Neural cell (in vitro differentiated cells): ENCODE measurements around the gene ZDHHC23. TPM values are rescaled to one million over a fixed set of nuclear protein-coding genes. Genes with fewer than 3 reads are reported as not detected.

Source experiments
- H2AFZ ChIP-seq: fragments of 200-600, 300-800 bp; sonication (generic), shearing (Covaris generic); 2 replicates; pipeline ENCODE4 v1.6.0; 2014; ENCODE audit warnings: low read depth, mild to moderate bottlenecking, antibody characterized with exemption, low read length, moderate library complexity
- H3F3A ChIP-seq: fragments of 200-600 bp; shearing (Covaris generic); 2 replicates; pipeline ENCODE4 v1.6.1; 2016; ENCODE audit warnings: mild to moderate bottlenecking, moderate library complexity, mixed read lengths, antibody characterized with exemption, low read length; ENCODE audit not compliant: insufficient read depth, poor library complexity, severe bottlenecking
- H3K27ac ChIP-seq: fragments of 200-600, 300-800 bp; sonication (generic), shearing (Covaris generic); 2 replicates; pipeline ENCODE4 v1.5.1; 2014; ENCODE audit warnings: mild to moderate bottlenecking, low read length, moderate library complexity
- H3K27me3 ChIP-seq: fragments of 300-800, 200-600 bp; sonication (generic), shearing (Covaris generic); 2 replicates; pipeline ENCODE4 v1.6.0; 2014; ENCODE audit warnings: mild to moderate bottlenecking, low read depth, low read length, moderate library complexity; ENCODE audit not compliant: insufficient read depth
- H3K36me3 ChIP-seq: fragments of 300-800, 200-600 bp; sonication (generic), shearing (Covaris generic); 2 replicates; pipeline ENCODE4 v1.5.1; 2014; ENCODE audit warnings: mild to moderate bottlenecking, antibody characterized with exemption, low read length, moderate library complexity; ENCODE audit not compliant: insufficient read depth
- H3K4me2 ChIP-seq: fragments of 300-800, 200-600 bp; sonication (generic), shearing (Covaris generic); 2 replicates; pipeline ENCODE4 v1.6.0; 2014; ENCODE audit warnings: mild to moderate bottlenecking, low read length
- H3K4me3 ChIP-seq: fragments of 300-800, 200-600 bp; sonication (generic), shearing (Covaris generic); 2 replicates; pipeline ENCODE4 v1.5.1; 2014; ENCODE audit warnings: mild to moderate bottlenecking, low read length, moderate library complexity
- H3K79me2 ChIP-seq: fragments of 200-600 bp; shearing (Covaris generic); replicated peaks from 2 replicates; pipeline ENCODE4 v1.6.0; 2014; ENCODE audit warnings: mild to moderate bottlenecking, low read length, moderate library complexity; ENCODE audit not compliant: insufficient read depth
- H3K9ac ChIP-seq: fragments of 300-800, 200-600 bp; sonication (generic), shearing (Covaris generic); 2 replicates; pipeline ENCODE4 v1.6.1; 2016; ENCODE audit warnings: mild to moderate bottlenecking, low read length, mixed read lengths
- H3K9me2 ChIP-seq: fragments of 200-600 bp; shearing (Covaris generic); 2 replicates; pipeline ENCODE4 v1.6.1; 2016; ENCODE audit warnings: mild to moderate bottlenecking, low read length, mixed read lengths; ENCODE audit not compliant: insufficient read depth
- H3K9me3 ChIP-seq: fragments of 200-600, 300-800 bp; sonication (generic), shearing (Covaris generic); 2 replicates; pipeline ENCODE4 v1.6.1; 2016; ENCODE audit warnings: mild to moderate bottlenecking, mixed run types, low read length, moderate library complexity, mixed read lengths
- H4K20me1 ChIP-seq: fragments of 200-600 bp; shearing (Covaris generic); 2 replicates; pipeline ENCODE4 v1.6.1; 2016; ENCODE audit warnings: mild to moderate bottlenecking, mixed run types; ENCODE audit not compliant: insufficient read depth
- CTCF ChIP-seq: fragments of 450-650 bp; IDR thresholded peaks from 2 replicates; pipeline ENCODE4 v1.5.1; 2014; ENCODE audit warnings: antibody characterized with exemption, mild to moderate bottlenecking, moderate library complexity; ENCODE audit not compliant: poor library complexity, severe bottlenecking
- EP300 ChIP-seq: fragments of 450-650 bp; conservative IDR thresholded peaks from 2 replicates; pipeline ENCODE4 v1.6.1; 2014; ENCODE audit warnings: antibody characterized with exemption, mild to moderate bottlenecking, moderate library complexity; ENCODE audit not compliant: poor library complexity, severe bottlenecking
- EZH2 ChIP-seq: fragments of 200-600, 300-800 bp; shearing (Covaris generic), sonication (generic); IDR thresholded peaks from 2 replicates; pipeline ENCODE4 v1.6.1; 2014; ENCODE audit warnings: antibody characterized with exemption, low read length, borderline replicate concordance, mild to moderate bottlenecking; ENCODE audit not compliant: insufficient read depth, poor library complexity, severe bottlenecking
- MXI1 ChIP-seq: fragments of 450-650 bp; conservative IDR thresholded peaks from 2 replicates; pipeline ENCODE4 v1.6.1; 2014; ENCODE audit warnings: antibody characterized with exemption, mild to moderate bottlenecking; ENCODE audit not compliant: poor library complexity, severe bottlenecking
- POLR2AphosphoS5 ChIP-seq: IDR thresholded peaks from 2 replicates; pipeline ENCODE4 v1.6.1; 2012
- RAD21 ChIP-seq: fragments of 450-650 bp; conservative IDR thresholded peaks from 2 replicates; pipeline ENCODE4 v1.6.1; 2014; ENCODE audit warnings: antibody characterized with exemption, mild to moderate bottlenecking, moderate library complexity
- REST ChIP-seq: IDR thresholded peaks from 2 replicates; pipeline ENCODE4 v1.6.1; 2012; ENCODE audit warnings: borderline replicate concordance
- SMC3 ChIP-seq: fragments of 450-650 bp; conservative IDR thresholded peaks from 2 replicates; pipeline ENCODE4 v1.6.1; 2014; ENCODE audit warnings: antibody characterized with exemption, mild to moderate bottlenecking, moderate library complexity; ENCODE audit not compliant: poor library complexity
- TAF1 ChIP-seq: IDR thresholded peaks from 2 replicates; pipeline ENCODE4 v1.6.1; 2012; ENCODE audit warnings: low read depth
- polyA minus RNA-seq: library from RNA; depleted of rRNA, polyadenylated mRNA; stranded (reverse); fragments of >200 nt; gene quantifications from 2 replicates; pipeline ENCODE4 v1.2.3, GENCODE V29; 2014
- polyA plus RNA-seq: library from polyadenylated mRNA; depleted of rRNA; stranded (reverse); fragments of >200 nt; gene quantifications from 2 replicates; pipeline ENCODE4 v1.2.3, GENCODE V29; 2014

The ZDHHC23 gene
- 7.7 and 11.5 TPM in 2 replicates for polyA plus RNA-seq
- polyA minus RNA-seq, result 9.4 and 11.4 TPM in 2 replicates

- TF ChIP-seq MXI1 (peak; percentile 57), TAF1 (no peak)
- H3K9me2 ChIP-seq, result no peaks in the 10 kb centered on the region
- peak within 1 kb of the TSS; percentile 58 for H2AFZ ChIP-seq
- no peaks in the 10 kb centered on the region for H3F3A ChIP-seq
- H3K4me2 ChIP-seq, result peak within 1 kb of the TSS; percentile 54
- H3K4me3 ChIP-seq, result peak within 1 kb of the TSS; percentile 86
- H3K9ac ChIP-seq, result peak within 1 kb of the TSS; percentile 57
- H3K9me3 ChIP-seq, result no peaks in the 10 kb centered on the region
- no peaks in the 10 kb centered on the region for H3K36me3 ChIP-seq
- H3K27me3 ChIP-seq, result peaks cover 19% of the 10 kb centered on the region
- no peaks in the 10 kb centered on the region for H3K79me2 ChIP-seq
- H3K27ac ChIP-seq, result no peak within 1 kb of the TSS
- no peaks in the 10 kb centered on the region for H4K20me1 ChIP-seq
Measured at GRCh38 chr3:113947372-113948014, at the start of gene ZDHHC23. Gene ZDHHC23, plus strand, starts transcription at chr3:113948013. Its CDS starts 790 bp downstream, at chr3:113948803.

GRCh38 chr3:113898892-113899291 lies 48.9 kb upstream of the ZDHHC23 start:
- H3K79me2 ChIP-seq, result no peaks in the 10 kb centered on the region
- no peak overlapping the region for H3K4me3 ChIP-seq
- H2AFZ ChIP-seq, result no peak overlapping the region
- no peaks in the 10 kb centered on the region for H3K27me3 ChIP-seq
- H3F3A ChIP-seq, result no peaks in the 10 kb centered on the region
- no peaks in the 10 kb centered on the region for H3K9me3 ChIP-seq
- H4K20me1 ChIP-seq, result no peaks in the 10 kb centered on the region
- H3K9me2 ChIP-seq, result no peaks in the 10 kb centered on the region
- no peak overlapping the region for H3K4me2 ChIP-seq
- H3K9ac ChIP-seq, result no peak overlapping the region
- no peak for TF ChIP-seq SMC3
- no peak overlapping the region for H3K27ac ChIP-seq
- H3K36me3 ChIP-seq, result no peaks in the 10 kb centered on the region

DNA sequence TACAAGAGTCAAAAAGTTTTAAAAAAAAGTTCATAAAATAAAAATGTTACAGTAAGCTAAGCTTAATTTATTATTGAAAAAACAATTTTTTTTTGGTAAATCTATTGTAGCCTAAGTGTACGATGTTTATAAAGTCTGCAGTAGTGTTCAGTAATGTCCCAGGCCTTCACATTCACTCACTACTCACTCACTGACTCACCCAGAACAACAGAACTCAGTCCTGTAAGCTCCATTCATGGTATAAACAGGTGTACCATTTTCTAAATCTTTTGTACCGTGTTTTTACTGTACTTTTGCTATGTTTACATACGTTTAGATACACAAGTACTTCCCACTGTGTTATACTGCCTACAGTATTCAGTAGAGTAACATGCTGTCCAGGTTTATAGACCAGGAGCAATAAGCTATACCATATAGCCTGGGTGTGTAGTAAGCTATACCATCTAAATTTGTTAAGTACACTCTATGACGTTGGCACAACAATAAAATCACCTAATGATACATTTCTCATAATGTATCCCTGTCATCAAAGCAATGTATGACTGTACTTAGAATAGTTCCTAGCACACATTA lies 41.2 kb upstream of the ZDHHC23 start:
- H3K9ac ChIP-seq, result no peak overlapping the region
- H3K9me2 ChIP-seq, result no peaks in the 10 kb centered on the region
- no peak overlapping the region for H3K4me2 ChIP-seq
- no peaks in the 10 kb centered on the region for H3K9me3 ChIP-seq
- no peaks in the 10 kb centered on the region for H4K20me1 ChIP-seq
- H3K27me3 ChIP-seq, result no peaks in the 10 kb centered on the region
- H3K4me3 ChIP-seq, result no peak overlapping the region
- no peaks in the 10 kb centered on the region for H3F3A ChIP-seq
- no peak overlapping the region for H3K27ac ChIP-seq
- no peak overlapping the region for H2AFZ ChIP-seq
- no peaks in the 10 kb centered on the region for H3K79me2 ChIP-seq
- no peak for TF ChIP-seq CTCF
- TF ChIP-seq POLR2AphosphoS5, result no peak
- TF ChIP-seq EZH2, result no peak
- TF ChIP-seq RAD21, result no peak
- no peak for TF ChIP-seq MXI1
- no peak for TF ChIP-seq REST
- no peak for TF ChIP-seq TAF1
- TF ChIP-seq SMC3, result no peak
- no peak for TF ChIP-seq EP300
- H3K36me3 ChIP-seq, result no peaks in the 10 kb centered on the region
